Glutamatergic neuron (in vitro differentiated cells): ENCODE results near the gene STAC. TPM values are rescaled to one million over a fixed set of nuclear protein-coding genes. Genes with fewer than 3 reads are reported as not detected.

Source experiments
- DNase-seq: peaks from one replicate; pipeline ENCODE4 v3.0.0; 2022
- H3K27ac Mint-ChIP-seq: one replicate; pipeline ENCODE4 v1.8.0; 2020; ENCODE audit warnings: mild to moderate bottlenecking, mixed read lengths, inconsistent platforms; ENCODE audit not compliant: unreplicated experiment
- H3K27me3 Mint-ChIP-seq: one replicate; pipeline ENCODE4 v1.8.0; 2020; ENCODE audit warnings: mild to moderate bottlenecking, moderate library complexity, mixed read lengths, inconsistent platforms; ENCODE audit not compliant: unreplicated experiment
- H3K36me3 Mint-ChIP-seq: one replicate; pipeline ENCODE4 v1.8.0; 2020; ENCODE audit warnings: mild to moderate bottlenecking, mixed read lengths, inconsistent platforms; ENCODE audit not compliant: unreplicated experiment
- H3K4me1 Mint-ChIP-seq: one replicate; pipeline ENCODE4 v1.8.0; 2020; ENCODE audit warnings: mild to moderate bottlenecking, low read depth, mixed read lengths, inconsistent platforms; ENCODE audit not compliant: unreplicated experiment
- H3K4me3 Mint-ChIP-seq: one replicate; pipeline ENCODE4 v1.8.0; 2020; ENCODE audit warnings: mild to moderate bottlenecking, mixed read lengths, inconsistent platforms; ENCODE audit not compliant: unreplicated experiment
- H3K9me3 Mint-ChIP-seq: one replicate; pipeline ENCODE4 v1.8.0; 2020; ENCODE audit warnings: mild to moderate bottlenecking, moderate library complexity, mixed read lengths, inconsistent platforms; ENCODE audit not compliant: unreplicated experiment
- CTCF ChIP-seq: fragments of 200-600 bp; sonication (generic); IDR thresholded peaks from one replicate; pipeline ENCODE4 v1.5.0; 2021; ENCODE audit not compliant: partially characterized antibody, unreplicated experiment
- total RNA-seq: library from RNA; stranded (reverse); fragmentation: NEBNext Ultra II Directional; extraction: Animal tissue kit (Norgen Biotek cat#: 25700); gene quantifications from one replicate; pipeline ENCODE4 v1.2.1, GENCODE V29; 2021; ENCODE audit not compliant: unreplicated experiment

STAC gene
- total RNA-seq, 1 donor from 2014 or later: 1.2 TPM

DNA sequence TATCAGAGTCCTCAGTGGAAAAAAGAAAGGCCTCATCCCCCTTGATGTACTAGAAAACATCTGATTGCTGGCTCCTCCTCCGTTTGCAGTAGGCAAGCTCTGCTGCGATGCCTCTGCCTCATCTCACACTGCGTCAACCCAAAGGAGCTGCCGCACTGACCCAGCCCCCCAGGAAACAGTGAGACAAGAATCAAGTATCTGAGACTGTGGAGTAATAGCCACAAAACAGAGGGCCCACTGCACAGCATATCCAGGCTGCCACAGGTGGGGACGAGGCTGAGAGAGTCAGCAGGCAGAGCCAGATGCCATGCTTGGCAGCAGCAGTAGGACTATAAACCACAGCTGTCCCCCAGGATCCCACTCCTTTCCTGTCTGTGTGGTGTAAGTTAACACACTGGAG lies 165.9 kb downstream of the STAC start:
- H3K4me3 Mint-ChIP-seq: no peak overlapping the region
- H3K4me1 Mint-ChIP-seq: peaks cover 4% of the 10 kb centered on the region
- H3K36me3 Mint-ChIP-seq: no peaks in the 10 kb centered on the region
- H3K27ac Mint-ChIP-seq: no peak overlapping the region
- peaks cover 5% of the 10 kb centered on the region for H3K9me3 Mint-ChIP-seq
- H3K27me3 Mint-ChIP-seq: no peaks in the 10 kb centered on the region
- peak; percentile 18 for DNase-seq
- TF ChIP-seq CTCF: no peak

- no peak for DNase-seq
- no peak overlapping the region for H3K27ac Mint-ChIP-seq
- H3K9me3 Mint-ChIP-seq: peaks cover 5% of the 10 kb centered on the region
Observed at GRCh38 chr3:36548712-36549111, 168.4 kb downstream of the STAC start.

DNA sequence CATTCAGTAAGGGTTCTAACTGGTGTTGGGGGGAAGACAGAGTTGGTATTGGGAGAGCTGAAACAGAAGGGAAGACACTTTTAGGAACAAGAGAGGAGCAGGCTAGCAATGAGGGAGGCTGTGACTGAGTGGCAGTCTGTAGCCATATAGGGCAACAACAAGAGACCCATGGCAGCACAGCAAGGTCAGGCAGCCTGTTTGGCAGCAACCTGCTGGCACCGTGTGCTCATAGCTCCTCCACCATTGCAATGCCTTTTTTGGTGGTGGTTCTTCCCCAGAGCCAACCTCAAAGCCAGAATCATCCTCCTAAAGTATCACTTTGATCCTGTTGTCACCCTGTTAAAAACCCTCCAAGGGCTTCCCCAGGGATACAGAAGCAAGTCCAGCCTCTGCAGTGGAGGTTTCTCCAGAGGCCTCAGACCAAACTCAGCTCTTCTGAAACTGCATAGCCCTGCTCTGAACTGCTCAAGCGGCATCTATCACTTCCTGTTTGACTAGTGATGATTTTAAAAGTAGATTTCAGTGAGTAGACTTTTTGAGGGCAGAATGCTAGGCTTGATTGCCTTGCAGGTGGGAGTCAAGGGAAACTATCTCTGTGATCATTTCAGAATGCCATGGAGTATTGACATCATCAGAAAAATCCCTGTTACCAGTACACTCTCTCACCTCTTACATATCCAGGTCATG lies 176.9 kb downstream of the STAC start:
- Mint-ChIP-seq H3K4me3 (no peak overlapping the region), H3K4me1 (no peaks in the 10 kb centered on the region), H3K27ac (no peak overlapping the region), H3K36me3 (no peaks in the 10 kb centered on the region), H3K9me3 (no peaks in the 10 kb centered on the region), H3K27me3 (peaks cover 1% of the 10 kb centered on the region)
- no peak for DNase-seq
- TF ChIP-seq CTCF: no peak

More at GRCh38 chr3:36548712-36549111, 168.4 kb downstream of the STAC start:
- Mint-ChIP-seq H3K27me3 (no peaks in the 10 kb centered on the region), H3K4me1 (peaks cover 4% of the 10 kb centered on the region), H3K4me3 (no peak overlapping the region), H3K36me3 (no peaks in the 10 kb centered on the region)
- TF ChIP-seq CTCF: no peak

DNA sequence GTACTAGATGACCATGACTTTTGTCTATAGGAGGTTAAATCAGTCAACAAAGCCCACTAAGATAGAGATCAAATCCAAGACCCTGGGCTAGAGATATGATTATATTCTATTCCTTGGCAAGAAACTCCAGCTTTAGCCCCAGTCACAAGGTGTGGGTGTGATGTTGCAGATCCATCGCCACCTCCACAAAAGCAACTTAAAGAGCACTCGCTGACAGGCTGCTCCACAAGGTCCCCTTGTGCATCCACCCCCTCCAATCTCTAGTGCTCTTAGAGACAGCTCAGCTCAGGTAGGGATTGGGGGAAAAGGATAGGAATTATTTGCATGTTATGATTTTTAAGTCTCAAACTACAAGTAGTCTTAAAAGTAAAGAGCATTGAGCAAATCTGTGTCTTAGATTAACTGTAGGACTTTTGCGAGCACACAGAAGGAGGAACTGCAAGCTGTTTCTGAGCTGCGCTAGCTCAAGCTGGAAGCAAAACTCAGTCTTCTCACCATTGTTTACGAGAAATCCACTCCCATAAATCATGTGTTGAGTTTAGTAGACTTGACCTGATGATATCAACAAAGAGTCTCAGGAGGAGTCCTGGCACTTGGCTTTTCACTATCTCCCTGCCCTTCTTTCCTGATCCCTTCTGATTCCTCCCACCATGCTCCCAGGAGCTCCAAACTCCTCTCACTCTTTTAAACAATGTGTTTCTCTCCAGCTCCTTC lies 177.6 kb downstream of the STAC start:
- no peak for DNase-seq
- no peak for TF ChIP-seq CTCF
- Mint-ChIP-seq H3K36me3 (no peaks in the 10 kb centered on the region), H3K27ac (no peak overlapping the region), H3K27me3 (peaks cover 1% of the 10 kb centered on the region), H3K4me3 (no peak overlapping the region), H3K9me3 (no peaks in the 10 kb centered on the region), H3K4me1 (no peaks in the 10 kb centered on the region)

DNA sequence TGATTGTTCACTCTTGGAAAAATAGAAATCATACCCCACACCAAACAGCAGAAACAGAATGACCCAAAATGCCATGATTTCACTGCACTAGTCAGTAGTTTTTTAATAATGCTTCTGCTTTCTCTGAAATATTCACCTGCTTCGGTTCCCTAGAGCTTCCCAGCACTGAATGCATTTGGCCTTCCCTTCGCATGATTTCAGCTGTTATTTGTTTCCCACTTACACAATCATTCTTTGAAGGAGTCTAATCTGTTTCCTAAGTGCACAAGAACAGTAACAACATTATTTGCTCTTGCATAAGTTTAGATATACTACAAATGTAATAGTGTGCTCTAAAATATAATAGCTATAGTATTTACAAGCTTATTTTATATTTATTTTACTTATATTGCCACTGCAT lies 178.7 kb downstream of the STAC start:
- Mint-ChIP-seq H3K4me1 (no peaks in the 10 kb centered on the region), H3K4me3 (no peak overlapping the region), H3K27me3 (peaks cover 1% of the 10 kb centered on the region), H3K9me3 (no peaks in the 10 kb centered on the region), H3K27ac (no peak overlapping the region), H3K36me3 (no peaks in the 10 kb centered on the region)
- no peak for TF ChIP-seq CTCF
- no peak for DNase-seq
